Prostate gland (tissue), 2 donors: ENCODE measurements around the gene KRT7.

ENCODE experiments used
- POLR2AphosphoS5 ChIP-seq: sonication (generic); formaldehyde crosslinking; IDR thresholded peaks from one replicate; pipeline ENCODE4 v1.6.1; 2017; ENCODE audit warnings: antibody characterized with exemption
- TF ChIP-seq, protein P1 (sequence below), 4 experiments: fragments of 200-600 bp in 2 of 4; fragments of 450-650 bp in 2 of 4; sonication (generic) in 2 of 4; IDR thresholded peaks; 1 replicate in 3 of 4; 2 replicates in 1 of 4; pipeline ENCODE4 v1.5.1; 2016 to 2019; ENCODE audit warnings: antibody characterized with exemption in 4 of 4, mild to moderate bottlenecking in 2 of 4, moderate library complexity in 2 of 4

DNA sequence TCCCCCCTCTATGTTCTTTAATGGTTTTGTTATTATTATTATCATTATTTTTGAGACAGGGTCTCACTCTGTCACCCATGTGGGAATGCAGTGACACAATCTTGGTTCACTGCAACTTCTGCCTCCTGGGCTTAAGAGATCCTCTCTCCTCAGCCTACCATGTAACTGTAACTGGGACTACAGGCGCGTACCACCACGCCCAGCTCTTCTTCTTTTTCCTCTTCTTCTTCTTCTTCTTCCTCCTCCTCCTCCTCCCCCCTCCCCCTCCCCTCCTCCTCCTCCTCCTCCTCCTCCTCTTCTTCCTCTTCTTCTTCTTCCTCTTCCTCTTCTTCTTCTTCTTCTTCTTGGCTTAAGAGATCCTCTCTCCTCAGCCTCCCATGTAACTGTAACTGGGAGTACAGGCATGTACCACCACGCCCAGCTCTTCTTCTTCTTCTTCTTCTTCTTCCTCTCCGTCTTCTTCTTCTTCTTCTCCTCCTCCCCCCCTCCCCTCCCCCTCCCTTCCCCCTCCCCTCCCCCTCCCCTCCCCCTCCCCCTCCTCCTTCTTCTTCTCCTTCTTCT is 5.4 kb upstream of the KRT7 start:
- TF ChIP-seq, protein P1, sequence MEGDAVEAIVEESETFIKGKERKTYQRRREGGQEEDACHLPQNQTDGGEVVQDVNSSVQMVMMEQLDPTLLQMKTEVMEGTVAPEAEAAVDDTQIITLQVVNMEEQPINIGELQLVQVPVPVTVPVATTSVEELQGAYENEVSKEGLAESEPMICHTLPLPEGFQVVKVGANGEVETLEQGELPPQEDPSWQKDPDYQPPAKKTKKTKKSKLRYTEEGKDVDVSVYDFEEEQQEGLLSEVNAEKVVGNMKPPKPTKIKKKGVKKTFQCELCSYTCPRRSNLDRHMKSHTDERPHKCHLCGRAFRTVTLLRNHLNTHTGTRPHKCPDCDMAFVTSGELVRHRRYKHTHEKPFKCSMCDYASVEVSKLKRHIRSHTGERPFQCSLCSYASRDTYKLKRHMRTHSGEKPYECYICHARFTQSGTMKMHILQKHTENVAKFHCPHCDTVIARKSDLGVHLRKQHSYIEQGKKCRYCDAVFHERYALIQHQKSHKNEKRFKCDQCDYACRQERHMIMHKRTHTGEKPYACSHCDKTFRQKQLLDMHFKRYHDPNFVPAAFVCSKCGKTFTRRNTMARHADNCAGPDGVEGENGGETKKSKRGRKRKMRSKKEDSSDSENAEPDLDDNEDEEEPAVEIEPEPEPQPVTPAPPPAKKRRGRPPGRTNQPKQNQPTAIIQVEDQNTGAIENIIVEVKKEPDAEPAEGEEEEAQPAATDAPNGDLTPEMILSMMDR (IDR thresholded peaks at IDR 0.05): no peak
- TF ChIP-seq POLR2AphosphoS5: no peak
